HUES64 (cell line): ENCODE results near the gene PRAME.
"Not testable (repeated sequence)": the region's sequence is repeated elsewhere in the genome, so short reads cannot be mapped to it uniquely, and the experiment has no call there.

Experiments used
- H3K27ac ChIP-seq: 2 replicates; pipeline ENCODE4 v1.7.0; 2013; ENCODE audit warnings: low read depth, low read length, inconsistent platforms
- H3K27me3 ChIP-seq: 2 replicates; pipeline ENCODE4 v1.6.1; 2013; ENCODE audit warnings: mild to moderate bottlenecking, low read length; ENCODE audit not compliant: insufficient read depth
- H3K36me3 ChIP-seq: 2 replicates; pipeline ENCODE4 v1.6.1; 2013; ENCODE audit warnings: mild to moderate bottlenecking, low read length; ENCODE audit not compliant: insufficient read depth
- H3K4me1 ChIP-seq: 2 replicates; pipeline ENCODE4 v1.6.1; 2013; ENCODE audit warnings: mild to moderate bottlenecking, low read length, moderate library complexity; ENCODE audit not compliant: insufficient read depth
- H3K4me3 ChIP-seq: 2 replicates; pipeline ENCODE4 v1.5.1; 2013; ENCODE audit warnings: mild to moderate bottlenecking, low read length, moderate library complexity
- H3K9ac ChIP-seq: 2 replicates; pipeline ENCODE4 v1.6.1; 2013; ENCODE audit warnings: mild to moderate bottlenecking, low read depth, low read length
- H3K9me3 ChIP-seq: 2 replicates; pipeline ENCODE4 v1.6.1; 2013; ENCODE audit warnings: low read depth, low read length; ENCODE audit not compliant: insufficient read depth
- WGBS: fragments of 150-250, 120-280 bp; methylation state at CpG from one replicate; pipeline ENCODE4 v1.1.7; 2013; ENCODE audit warnings: missing lambda C conversion rate; 5-methylcytosine and 5-hydroxymethylcytosine counted together

The PRAME gene

DNA sequence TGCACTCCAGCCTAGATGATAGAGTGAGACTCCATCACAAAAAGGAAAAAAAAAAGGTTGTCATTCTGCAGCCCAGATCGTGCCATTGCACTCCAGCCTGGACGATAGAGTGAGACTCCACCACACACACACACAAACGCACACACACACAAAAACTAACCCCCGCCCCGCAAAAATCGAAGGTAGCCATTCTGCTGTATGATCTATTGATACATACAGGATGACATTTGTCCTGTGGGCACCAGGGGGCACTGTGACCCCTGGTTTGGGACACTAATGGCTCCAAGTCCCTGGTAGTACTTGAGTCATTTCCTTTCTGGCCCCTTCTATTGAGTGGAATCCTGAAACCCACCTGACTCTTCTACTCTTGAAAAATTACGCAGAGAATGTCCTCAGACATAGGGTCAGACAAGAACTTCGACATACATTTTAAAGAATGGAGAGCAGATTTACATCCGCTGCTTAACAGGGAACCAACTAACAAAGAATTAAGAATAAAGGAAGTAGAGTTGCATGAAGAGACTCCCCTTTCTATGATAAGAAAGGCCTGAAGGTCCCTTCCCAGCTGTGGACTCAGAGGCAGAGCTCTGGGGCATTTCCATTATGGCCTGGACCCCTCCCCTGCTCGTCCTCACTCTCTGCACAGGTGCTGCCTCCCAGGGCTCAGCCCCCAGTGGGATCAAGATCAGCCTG, 35.0 kb upstream of the PRAME start:
- Histone ChIP-seq H3K27ac (no peak overlapping the region), H3K9me3 (no peaks in the 10 kb centered on the region), H3K9ac (no peak overlapping the region), H3K36me3 (no peaks in the 10 kb centered on the region), H3K27me3 (peaks cover 53% of the 10 kb centered on the region), H3K4me1 (no peaks in the 10 kb centered on the region), H3K4me3 (no peak overlapping the region)
- 59% methylated on average over 10 of the region's 10 CpGs for WGBS

DNA sequence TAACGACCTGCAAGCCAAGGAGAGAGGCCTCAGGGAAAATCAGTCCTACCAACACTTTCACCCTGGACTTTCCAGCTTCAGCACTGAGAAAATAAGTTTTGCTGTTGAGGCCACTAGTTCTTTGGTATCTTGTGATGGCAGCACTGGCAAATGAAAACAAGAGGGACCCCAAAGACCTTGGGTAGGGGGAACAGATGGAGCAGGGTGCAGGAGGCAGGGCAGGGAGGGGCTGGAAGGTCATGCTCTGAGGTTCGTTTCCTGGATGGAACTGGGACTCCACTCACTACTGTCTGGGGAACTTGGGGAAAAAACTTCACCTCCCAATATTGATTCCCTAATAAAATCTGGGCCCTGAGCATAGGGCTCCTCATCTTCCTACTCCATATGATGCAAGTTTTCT, 34.2 kb upstream of the PRAME start:
- no peaks in the 10 kb centered on the region for H3K9me3 ChIP-seq
- no peak overlapping the region for H3K9ac ChIP-seq
- H3K4me3 ChIP-seq: no peak overlapping the region
- 79% methylated on average over 2 of the region's 2 CpGs for WGBS
- H3K36me3 ChIP-seq: no peaks in the 10 kb centered on the region
- no peaks in the 10 kb centered on the region for H3K4me1 ChIP-seq
- H3K27me3 ChIP-seq: peaks cover 52% of the 10 kb centered on the region
- no peak overlapping the region for H3K27ac ChIP-seq

DNA sequence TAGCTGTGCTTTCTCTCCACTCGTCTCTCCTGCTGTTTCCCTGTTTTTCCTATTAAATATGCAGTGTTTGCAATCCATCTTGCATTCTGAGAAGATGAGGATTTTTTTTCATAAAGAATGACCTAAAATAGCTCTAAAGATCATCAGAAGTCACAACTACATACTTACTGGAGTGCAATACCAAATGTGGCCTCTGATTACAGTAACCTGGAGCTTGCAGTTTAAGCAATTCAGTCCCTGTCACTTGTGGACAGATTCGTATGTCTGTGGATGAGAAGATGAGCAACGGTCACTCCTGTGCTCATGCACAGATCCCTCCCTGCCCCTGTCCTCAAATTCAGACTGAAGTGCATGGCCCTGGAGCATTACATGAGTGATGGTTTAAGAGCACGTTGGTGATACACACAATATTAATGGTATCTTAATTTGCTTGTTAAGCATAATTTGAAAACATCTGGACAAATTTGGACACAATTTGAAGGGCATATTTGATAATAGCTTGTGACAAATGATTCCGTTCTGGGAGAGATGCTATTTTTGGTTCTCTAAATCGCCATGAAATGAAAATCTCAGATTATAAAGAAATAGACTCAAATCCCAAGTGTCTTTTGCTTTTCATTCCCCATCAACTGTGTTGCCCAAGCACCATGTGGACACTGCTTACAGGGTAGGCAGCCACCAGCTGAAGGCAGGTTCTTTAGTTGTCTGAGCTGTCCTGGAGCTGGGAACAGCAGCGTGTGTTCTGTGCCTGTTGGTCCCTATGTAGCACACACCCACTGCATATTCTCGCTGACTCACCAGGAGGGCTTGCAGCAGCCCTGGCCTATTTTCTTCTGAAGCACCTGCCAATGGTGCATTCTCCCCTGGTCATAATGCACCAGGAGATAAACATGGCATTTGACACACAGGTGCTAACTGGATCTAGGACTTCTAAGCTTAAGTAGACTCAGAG, 32.6 kb upstream of the PRAME start:
- peaks cover 51% of the 10 kb centered on the region for H3K27me3 ChIP-seq
- H3K36me3 ChIP-seq: no peaks in the 10 kb centered on the region
- no peak overlapping the region for H3K27ac ChIP-seq
- no peaks in the 10 kb centered on the region for H3K4me1 ChIP-seq
- no peaks in the 10 kb centered on the region for H3K9me3 ChIP-seq
- no peak overlapping the region for H3K4me3 ChIP-seq
- H3K9ac ChIP-seq: no peak overlapping the region
- WGBS: 83% methylated on average over 8 of the region's 8 CpGs

DNA sequence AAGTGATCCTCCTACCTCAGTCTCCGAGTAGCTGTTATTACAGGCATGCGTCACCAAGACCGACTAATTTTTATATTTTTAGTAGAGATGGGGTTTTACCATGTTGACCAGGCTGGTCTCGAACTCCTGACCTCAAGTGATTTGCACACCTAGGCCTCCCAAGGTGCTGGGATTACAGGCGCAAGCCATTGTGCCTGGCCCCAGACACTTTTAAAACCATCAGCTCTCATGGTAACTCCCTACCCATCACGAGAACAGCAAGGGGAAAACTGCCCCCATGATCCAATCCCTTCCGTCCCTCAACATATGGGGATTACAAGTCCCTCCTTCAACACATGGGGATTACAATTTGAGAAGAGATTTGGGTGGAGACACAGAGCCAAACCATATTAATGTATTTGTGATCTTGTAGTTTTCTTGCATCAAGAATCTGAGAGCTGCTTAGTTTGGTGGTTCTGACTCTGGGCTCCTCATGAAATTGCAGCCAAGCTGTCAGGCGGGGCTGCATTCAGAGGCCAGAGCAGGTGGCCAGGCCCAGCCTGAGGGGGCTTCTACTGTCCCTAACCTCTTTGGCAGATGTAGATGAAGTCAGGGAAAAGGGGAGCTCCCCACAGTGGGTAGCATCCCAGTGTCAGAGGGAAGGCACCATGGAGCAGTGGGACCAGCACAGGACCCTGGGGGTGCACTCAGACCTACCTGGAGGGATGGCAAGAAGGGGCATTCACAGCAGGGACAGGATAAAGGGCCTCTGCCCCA, 31.2 kb upstream of the PRAME start:
- no peak overlapping the region for H3K4me3 ChIP-seq
- no peak overlapping the region for H3K9ac ChIP-seq
- no peaks in the 10 kb centered on the region for H3K9me3 ChIP-seq
- no peaks in the 10 kb centered on the region for H3K36me3 ChIP-seq
- WGBS: 98% methylated on average over 8 of the region's 8 CpGs
- peaks cover 53% of the 10 kb centered on the region for H3K27me3 ChIP-seq
- H3K4me1 ChIP-seq: no peaks in the 10 kb centered on the region
- no peak overlapping the region for H3K27ac ChIP-seq

DNA sequence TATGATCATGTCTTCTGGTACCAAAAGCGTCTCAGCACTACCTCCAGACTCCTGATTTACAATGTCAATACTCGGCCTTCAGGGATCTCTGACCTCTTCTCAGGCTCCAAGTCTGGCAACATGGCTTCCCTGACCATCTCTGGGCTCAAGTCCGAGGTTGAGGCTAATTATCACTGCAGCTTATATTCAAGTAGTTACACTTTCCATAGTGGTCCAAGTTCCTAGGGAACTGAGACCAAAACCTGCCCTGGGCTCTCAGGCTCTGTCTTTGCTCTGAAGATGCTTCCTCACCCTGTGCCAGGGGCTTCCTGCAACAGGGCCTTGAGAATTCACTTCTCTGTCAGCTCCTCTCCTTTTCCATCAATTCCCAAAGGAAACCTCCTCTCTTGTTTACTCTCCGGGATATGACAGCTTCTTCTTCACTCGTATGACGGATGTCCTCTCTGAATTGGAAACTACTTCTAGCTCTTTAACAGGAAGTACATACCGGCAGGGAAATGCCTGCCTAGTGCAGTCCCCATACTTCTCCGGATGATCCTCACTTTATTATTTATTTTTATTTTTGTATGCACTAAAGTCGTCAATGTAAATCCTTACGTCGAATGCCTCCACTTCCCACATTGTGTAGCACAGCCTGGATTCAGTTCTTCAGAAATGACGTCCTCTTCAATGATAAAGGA, 29.6 kb upstream of the PRAME start:
- no peaks in the 10 kb centered on the region for H3K9me3 ChIP-seq
- H3K27me3 ChIP-seq: peaks cover 70% of the 10 kb centered on the region
- no peak overlapping the region for H3K4me3 ChIP-seq
- H3K27ac ChIP-seq: no peak overlapping the region
- 91% methylated on average over 11 of the region's 12 CpGs for WGBS
- H3K36me3 ChIP-seq: no peaks in the 10 kb centered on the region
- no peak overlapping the region for H3K9ac ChIP-seq
- no peaks in the 10 kb centered on the region for H3K4me1 ChIP-seq

DNA sequence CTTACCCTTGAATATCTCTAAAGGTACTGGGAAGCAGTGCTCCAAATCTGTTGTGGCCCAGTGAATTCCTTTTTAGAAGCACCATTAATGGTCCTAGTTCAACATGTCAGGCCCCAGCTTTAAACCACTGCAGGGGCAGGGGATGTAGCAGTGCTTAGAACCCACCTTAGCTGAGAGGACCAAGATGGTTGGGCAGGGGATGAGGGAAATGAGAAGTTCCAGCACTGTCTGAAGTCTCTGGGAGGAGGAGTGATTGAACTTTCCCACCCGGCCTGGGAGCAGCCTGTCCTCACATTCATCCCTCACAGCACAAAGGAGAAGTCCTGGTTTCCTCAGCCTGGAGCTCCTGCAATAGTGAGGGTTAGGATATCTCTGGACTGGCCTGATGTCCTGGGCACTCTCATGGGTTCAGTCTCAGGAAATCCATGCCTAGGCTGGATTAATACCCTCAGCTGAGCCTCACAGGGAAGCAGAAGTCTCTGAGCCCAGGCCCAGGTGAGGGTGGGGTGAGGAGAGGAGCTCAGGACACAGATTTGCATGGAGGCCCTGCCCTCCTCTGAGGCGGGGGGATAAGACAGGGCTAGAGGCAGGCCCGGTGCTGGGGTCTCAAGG, 28.6 kb upstream of the PRAME start:
- Histone ChIP-seq H3K9me3 (no peaks in the 10 kb centered on the region), H3K4me3 (no peak overlapping the region), H3K27ac (no peak overlapping the region), H3K4me1 (no peaks in the 10 kb centered on the region), H3K9ac (no peak overlapping the region), H3K36me3 (no peaks in the 10 kb centered on the region), H3K27me3 (peaks cover 71% of the 10 kb centered on the region)
- 55% methylated on average over 2 of the region's 3 CpGs for WGBS

DNA sequence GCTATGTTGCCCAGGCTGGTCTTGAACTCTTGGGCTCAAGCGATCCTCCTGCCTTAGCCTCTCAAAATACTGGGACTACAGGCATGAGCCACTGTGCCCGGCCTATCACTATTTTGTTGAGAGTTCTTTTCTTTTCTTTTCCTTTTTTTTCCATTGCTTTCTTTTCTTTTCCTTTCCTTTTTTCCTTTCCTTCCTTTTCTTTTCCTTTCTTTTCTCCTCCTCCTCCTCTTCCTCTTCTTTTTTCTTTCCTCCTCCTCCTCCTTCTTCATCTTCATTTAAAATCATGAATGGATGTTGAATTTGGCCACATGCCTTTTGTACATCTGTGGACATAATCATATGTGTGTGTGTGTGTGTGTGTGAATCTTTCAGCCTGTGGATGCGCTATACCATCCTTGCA, 25.7 kb upstream of the PRAME start:
- no peak overlapping the region for H3K4me3 ChIP-seq
- peaks cover 71% of the 10 kb centered on the region for H3K27me3 ChIP-seq
- H3K9me3 ChIP-seq: no peaks in the 10 kb centered on the region
- H3K27ac ChIP-seq: no peak overlapping the region
- WGBS: 74% methylated on average over 3 of the region's 3 CpGs
- H3K9ac ChIP-seq: no peak overlapping the region
- no peaks in the 10 kb centered on the region for H3K4me1 ChIP-seq
- no peaks in the 10 kb centered on the region for H3K36me3 ChIP-seq

DNA sequence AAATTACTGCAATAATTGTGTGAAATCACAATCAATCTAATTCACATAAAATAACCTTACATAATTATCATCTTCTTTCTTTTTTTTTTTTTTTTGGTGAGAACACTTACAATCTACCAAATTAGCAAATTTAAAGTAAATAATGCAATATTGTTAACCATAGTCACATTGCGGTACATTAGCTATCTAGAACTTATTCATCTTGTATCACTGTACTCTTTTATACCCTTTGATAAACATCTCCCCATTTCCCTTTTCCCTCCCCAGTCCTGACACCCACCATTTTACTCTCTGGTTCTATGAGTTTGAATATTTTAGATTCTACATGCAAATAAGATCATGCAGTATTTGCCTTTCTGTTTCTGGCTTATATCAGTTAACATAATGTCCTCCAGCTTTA, 24.0 kb upstream of the PRAME start:
- no peaks in the 10 kb centered on the region for H3K4me1 ChIP-seq
- peaks cover 68% of the 10 kb centered on the region for H3K27me3 ChIP-seq
- H3K9me3 ChIP-seq: no peaks in the 10 kb centered on the region
- H3K36me3 ChIP-seq: no peaks in the 10 kb centered on the region
- no peak overlapping the region for H3K4me3 ChIP-seq
- H3K9ac ChIP-seq: no peak overlapping the region
- H3K27ac ChIP-seq: no peak overlapping the region
- 100% methylated on average over 1 of the region's 1 CpG for WGBS

DNA sequence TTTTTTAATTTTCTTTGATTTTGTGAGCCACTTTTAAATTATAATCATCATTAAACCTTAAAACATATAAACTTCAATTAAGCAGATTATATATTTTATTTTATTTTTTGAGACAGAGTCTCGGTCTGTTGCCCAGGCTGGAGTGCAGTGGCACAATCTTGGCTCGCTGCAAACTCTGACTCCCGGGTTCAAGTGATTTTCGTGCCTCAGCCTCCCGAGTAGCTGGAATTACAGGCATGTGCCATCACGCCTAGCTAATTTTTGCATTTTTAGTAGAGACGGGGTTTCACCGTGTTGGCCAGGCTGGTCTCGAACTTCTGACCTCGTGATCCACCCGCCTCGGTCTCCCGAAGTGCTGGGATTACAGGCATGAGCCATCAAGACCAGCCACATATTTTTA, 22.5 kb upstream of the PRAME start:
- H3K9me3 ChIP-seq, H3K4me1 ChIP-seq, H3K27ac ChIP-seq, H3K4me3 ChIP-seq, H3K36me3 ChIP-seq, H3K9ac ChIP-seq: not testable (repeated sequence)
- H3K27me3 ChIP-seq: peaks cover 73% of the 10 kb centered on the region
- WGBS: 94% methylated on average over 13 of the region's 13 CpGs

DNA sequence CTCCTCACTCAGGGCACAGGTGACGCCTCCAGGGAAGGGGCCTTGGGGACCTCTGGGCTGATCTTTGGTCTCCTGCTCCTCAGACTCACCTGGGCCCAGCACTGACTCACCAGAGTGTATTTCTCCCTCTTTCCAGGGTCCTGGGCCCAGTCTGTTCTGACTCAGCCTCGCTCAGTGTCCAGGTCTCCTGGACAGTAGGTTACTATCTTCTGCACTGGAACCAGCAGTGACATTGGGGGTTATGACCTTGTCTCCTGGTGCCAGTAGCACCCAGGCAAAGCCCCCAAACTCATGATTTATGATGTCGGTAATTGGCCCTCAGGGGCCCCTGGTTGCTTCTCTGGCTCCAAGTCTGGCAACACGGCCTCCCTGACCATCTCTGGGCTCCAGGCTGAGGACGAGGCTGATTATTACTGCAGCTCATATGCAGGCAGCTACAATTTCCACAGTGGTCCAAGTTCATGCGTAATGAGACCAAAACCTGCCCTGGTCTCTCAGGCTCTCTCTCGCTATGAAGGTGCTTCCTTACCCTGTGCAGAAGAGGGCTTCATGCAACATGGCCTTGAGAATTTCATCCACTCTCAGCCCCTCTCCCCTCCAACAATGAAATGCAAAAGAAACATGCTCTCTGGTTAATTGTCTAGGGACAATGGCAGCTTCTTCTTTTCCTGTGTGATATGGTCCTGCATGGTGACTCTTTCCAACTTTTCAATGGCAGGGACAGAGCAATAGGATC, 21.0 kb upstream of the PRAME start:
- Histone ChIP-seq H3K36me3 (no peaks in the 10 kb centered on the region), H3K27ac (no peak overlapping the region), H3K9ac (no peak overlapping the region), H3K9me3 (no peaks in the 10 kb centered on the region), H3K27me3 (peaks cover 83% of the 10 kb centered on the region), H3K4me1 (no peaks in the 10 kb centered on the region), H3K4me3 (no peak overlapping the region)
- 87% methylated on average over 7 of the region's 7 CpGs for WGBS
